ENCODE results near the gene SLC35F4.

Gene SLC35F4

DNA sequence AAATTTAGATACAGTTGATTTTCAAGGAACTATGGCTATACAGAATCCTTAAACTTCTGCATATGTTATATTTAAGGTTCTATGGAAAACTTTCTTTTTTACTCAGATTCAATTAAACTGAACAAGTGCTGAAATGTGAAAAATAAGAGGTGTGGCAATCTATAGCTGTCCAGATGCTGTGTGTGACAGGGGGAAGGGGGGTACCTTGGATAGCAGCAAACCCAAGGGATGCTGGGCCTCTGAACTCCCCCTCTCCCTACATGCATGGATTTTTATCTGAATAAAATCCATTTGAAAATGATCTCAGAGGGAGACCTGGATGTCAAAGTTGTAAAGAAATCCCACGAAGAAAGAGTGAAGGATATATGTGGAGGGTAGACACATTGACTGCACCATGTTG lies 289.4 kb downstream of the SLC35F4 start:
- Histone ChIP-seq H3K9ac (no peak overlapping the region), H3K27me3 (ENCODE audit: control insufficient read depth, insufficient read depth, low read length) (no peaks in the 10 kb centered on the region), H3K36me3 (ENCODE audit: control insufficient read depth, insufficient read depth, low read length) (no peaks in the 10 kb centered on the region), H3K4me2 (ENCODE audit: low read length) (no peak overlapping the region), H3K4me3 (ENCODE audit: low read depth, low read length) (no peak overlapping the region), H3K9me3 (ENCODE audit: control insufficient read depth, low read length) (no peaks in the 10 kb centered on the region), H3K4me1 (no peaks in the 10 kb centered on the region), H2AFZ (no peak overlapping the region), H3K27ac (no peak overlapping the region), H3K79me2 (no peaks in the 10 kb centered on the region)
- no peak for TF ChIP-seq CTCF (IDR thresholded peaks at IDR 0.05)

- no peak for TF ChIP-seq CTCF (IDR thresholded peaks at IDR 0.05)
- no peak overlapping the region for H3K9ac ChIP-seq
- H3K4me2 ChIP-seq (ENCODE audit: low read length), result no peak overlapping the region
These were observed 290.4 kb downstream of the SLC35F4 start for GRCh38 chr14:57575482-57575881.

DNA sequence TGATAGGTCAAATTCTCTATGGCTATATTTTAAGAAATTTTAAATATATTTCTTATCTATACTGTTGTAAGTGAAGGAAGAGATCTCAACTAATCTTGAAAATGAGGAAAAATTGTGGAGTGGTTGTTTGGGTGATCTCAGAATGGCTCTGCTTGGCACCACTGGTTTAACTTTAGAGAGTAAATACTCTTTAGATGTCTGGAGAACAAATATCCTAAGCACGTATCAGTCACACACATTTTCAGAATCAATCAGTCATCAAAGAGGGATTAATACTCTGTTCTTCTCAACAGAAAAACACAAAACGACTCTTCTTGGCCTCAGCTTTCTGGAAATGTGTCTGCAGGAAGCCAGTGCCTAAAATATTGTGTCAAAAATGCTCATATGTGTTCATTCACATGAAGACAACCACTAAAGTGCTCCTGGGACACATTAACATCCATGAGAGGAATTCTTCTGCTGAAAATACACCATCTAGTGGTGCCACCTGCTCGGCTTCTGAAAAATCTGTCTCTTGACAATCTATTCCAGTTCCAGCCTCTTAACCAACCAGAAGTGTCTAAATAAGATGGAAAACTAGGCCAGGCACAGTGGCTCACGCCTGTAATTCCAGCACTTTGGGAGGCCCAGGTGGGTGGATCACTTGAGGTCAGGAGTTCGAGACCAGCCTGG lies 291.1 kb downstream of the SLC35F4 start:
- TF ChIP-seq CTCF (IDR thresholded peaks at IDR 0.05), result no peak
- Histone ChIP-seq H3K36me3 (ENCODE audit: control insufficient read depth, insufficient read depth, low read length) (no peaks in the 10 kb centered on the region), H3K4me2 (ENCODE audit: low read length) (no peak overlapping the region), H3K4me1 (no peaks in the 10 kb centered on the region), H3K27ac (no peak overlapping the region), H3K9ac (no peak overlapping the region), H3K27me3 (ENCODE audit: control insufficient read depth, insufficient read depth, low read length) (no peaks in the 10 kb centered on the region), H3K4me3 (ENCODE audit: low read depth, low read length) (no peak overlapping the region), H3K9me3 (ENCODE audit: control insufficient read depth, low read length) (no peaks in the 10 kb centered on the region), H2AFZ (no peak overlapping the region), H3K79me2 (no peaks in the 10 kb centered on the region)

More at GRCh38 chr14:57575482-57575881, 290.4 kb downstream of the SLC35F4 start:
- Histone ChIP-seq H2AFZ (no peak overlapping the region), H3K36me3 (ENCODE audit: control insufficient read depth, insufficient read depth, low read length) (no peaks in the 10 kb centered on the region), H3K79me2 (no peaks in the 10 kb centered on the region), H3K4me3 (ENCODE audit: low read depth, low read length) (no peak overlapping the region), H3K9me3 (ENCODE audit: control insufficient read depth, low read length) (no peaks in the 10 kb centered on the region), H3K27ac (no peak overlapping the region), H3K4me1 (no peaks in the 10 kb centered on the region), H3K27me3 (ENCODE audit: control insufficient read depth, insufficient read depth, low read length) (no peaks in the 10 kb centered on the region)

- Histone ChIP-seq H3K9me3 (ENCODE audit: control insufficient read depth, low read length) (no peaks in the 10 kb centered on the region), H3K27me3 (ENCODE audit: control insufficient read depth, insufficient read depth, low read length) (no peaks in the 10 kb centered on the region), H3K4me3 (ENCODE audit: low read depth, low read length) (no peak overlapping the region), H3K27ac (no peak overlapping the region), H2AFZ (no peak overlapping the region), H3K36me3 (ENCODE audit: control insufficient read depth, insufficient read depth, low read length) (no peaks in the 10 kb centered on the region), H3K4me1 (no peaks in the 10 kb centered on the region), H3K9ac (no peak overlapping the region), H3K79me2 (no peaks in the 10 kb centered on the region), H3K4me2 (ENCODE audit: low read length) (no peak overlapping the region)
- TF ChIP-seq CTCF (IDR thresholded peaks at IDR 0.05), result no peak
These were observed 292.7 kb downstream of the SLC35F4 start for GRCh38 chr14:57573173-57573572.

DNA sequence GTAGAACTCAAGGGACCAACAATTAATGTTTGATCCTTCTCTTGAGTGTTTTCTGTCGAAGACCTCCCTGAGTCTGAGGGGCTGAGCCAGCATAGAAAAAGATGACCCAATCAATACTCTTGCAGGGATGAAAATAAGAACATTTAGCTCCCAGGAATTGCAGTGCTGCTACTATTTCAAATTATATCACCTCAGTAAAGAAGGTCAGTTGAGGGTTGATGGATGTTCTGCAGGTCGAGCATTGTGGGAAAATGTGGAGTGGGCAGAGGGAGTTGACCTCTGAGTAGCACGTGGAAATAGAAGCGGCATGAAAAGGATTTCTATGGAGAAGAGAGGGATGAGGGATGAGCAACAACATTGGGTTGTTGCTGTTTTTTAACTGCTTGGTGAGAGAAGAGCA lies 297.3 kb downstream of the SLC35F4 start:
- Histone ChIP-seq H3K4me2 (ENCODE audit: low read length) (no peak overlapping the region), H3K27ac (no peak overlapping the region), H3K9me3 (ENCODE audit: control insufficient read depth, low read length) (no peaks in the 10 kb centered on the region), H3K79me2 (no peaks in the 10 kb centered on the region), H3K4me1 (no peaks in the 10 kb centered on the region), H2AFZ (no peak overlapping the region), H3K4me3 (ENCODE audit: low read depth, low read length) (no peak overlapping the region), H3K9ac (no peak overlapping the region), H3K27me3 (ENCODE audit: control insufficient read depth, insufficient read depth, low read length) (no peaks in the 10 kb centered on the region), H3K36me3 (ENCODE audit: control insufficient read depth, insufficient read depth, low read length) (no peaks in the 10 kb centered on the region)
- no peak for TF ChIP-seq CTCF (IDR thresholded peaks at IDR 0.05)

All from parathyroid adenoma (tissue), 2 donors.